GM12874 (cell line): ENCODE results near the gene TMEM222.

Experiments
- TF ChIP-seq, protein P1 (sequence below): IDR thresholded peaks from 2 replicates; pipeline ENCODE4 v1.5.1; 2011; ENCODE audit warnings: low read depth, mild to moderate bottlenecking, control low read depth, low read length, moderate library complexity; ENCODE audit not compliant: insufficient read depth

The TMEM222 gene

DNA sequence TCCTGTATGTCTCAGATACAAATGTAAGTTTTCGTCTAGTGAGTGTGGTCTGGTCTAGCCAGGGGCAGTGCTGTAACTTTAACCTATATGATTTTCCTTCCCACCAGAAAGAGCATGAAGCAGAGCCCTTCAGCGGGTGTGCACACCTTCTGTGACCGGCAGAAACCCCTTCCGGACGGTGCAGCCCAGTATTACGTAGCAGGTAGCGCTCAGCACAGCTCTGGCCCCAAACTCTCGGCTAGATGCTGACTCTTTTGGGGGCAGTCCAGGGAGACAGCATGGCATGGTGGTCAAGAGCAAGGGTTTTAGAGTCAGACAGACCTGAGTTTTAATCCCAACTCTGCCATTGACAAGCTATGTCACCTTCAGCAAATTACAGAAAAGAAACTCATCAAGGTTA is 28.0 kb upstream of the TMEM222 start:
- TF ChIP-seq, protein P1, sequence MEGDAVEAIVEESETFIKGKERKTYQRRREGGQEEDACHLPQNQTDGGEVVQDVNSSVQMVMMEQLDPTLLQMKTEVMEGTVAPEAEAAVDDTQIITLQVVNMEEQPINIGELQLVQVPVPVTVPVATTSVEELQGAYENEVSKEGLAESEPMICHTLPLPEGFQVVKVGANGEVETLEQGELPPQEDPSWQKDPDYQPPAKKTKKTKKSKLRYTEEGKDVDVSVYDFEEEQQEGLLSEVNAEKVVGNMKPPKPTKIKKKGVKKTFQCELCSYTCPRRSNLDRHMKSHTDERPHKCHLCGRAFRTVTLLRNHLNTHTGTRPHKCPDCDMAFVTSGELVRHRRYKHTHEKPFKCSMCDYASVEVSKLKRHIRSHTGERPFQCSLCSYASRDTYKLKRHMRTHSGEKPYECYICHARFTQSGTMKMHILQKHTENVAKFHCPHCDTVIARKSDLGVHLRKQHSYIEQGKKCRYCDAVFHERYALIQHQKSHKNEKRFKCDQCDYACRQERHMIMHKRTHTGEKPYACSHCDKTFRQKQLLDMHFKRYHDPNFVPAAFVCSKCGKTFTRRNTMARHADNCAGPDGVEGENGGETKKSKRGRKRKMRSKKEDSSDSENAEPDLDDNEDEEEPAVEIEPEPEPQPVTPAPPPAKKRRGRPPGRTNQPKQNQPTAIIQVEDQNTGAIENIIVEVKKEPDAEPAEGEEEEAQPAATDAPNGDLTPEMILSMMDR, result no peak

GRCh38 chr1:27296773-27297291 is 25.1 kb upstream of the TMEM222 start:
- TF ChIP-seq, protein P1, result peak; percentile 78

GRCh38 chr1:27297903-27298302 is 24.1 kb upstream of the TMEM222 start:
- TF ChIP-seq, protein P1, result no peak

GRCh38 chr1:27298632-27299384 is 23.2 kb upstream of the TMEM222 start:
- TF ChIP-seq, protein P1, result no peak

DNA sequence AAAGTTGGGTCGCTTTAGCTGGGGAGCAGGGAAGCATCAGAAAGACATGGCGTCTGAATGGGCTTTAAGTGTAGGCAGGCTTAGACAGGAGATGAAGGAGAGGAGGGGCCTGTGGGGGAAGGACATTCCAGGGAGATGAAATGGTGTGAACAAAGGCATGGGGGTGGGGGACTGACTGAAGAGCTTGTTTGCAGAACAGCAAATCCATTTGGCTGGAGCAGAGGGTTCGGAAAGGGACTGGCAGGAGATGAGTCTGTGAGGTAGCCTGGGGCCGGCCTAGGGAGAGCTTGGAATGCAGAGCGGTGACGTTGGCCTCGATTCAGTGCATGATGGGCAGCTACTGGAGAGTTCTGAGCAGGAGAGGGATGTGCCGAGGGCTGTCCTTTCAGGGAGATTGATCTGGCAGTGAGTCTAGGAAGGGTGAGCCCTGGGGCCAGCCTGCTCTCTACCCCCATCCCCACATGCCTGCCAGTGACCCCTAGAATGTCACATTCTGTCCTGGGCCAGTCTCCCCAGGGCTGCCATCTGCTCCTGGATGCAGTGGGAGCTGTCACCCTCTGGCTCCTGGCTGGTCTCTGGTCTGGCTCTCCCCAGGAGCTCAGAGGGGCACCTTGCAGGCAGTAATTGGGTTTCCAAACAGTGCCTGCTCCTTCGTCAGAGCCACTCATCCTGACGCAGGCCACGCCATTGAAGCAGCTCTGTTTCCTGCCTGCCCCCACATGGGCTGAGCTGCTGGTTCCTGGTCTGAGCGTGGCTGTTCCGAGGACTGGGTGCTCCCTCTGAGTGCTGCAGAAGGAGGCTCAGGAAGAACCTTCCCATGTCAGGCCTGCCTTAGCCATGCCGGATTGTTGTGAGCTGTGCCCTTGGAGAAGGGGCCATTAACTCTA is 22.3 kb upstream of the TMEM222 start:
- TF ChIP-seq, protein P1, result no peak

GRCh38 chr1:27300341-27301051 is 21.5 kb upstream of the TMEM222 start:
- TF ChIP-seq, protein P1, result peak; percentile 99

DNA sequence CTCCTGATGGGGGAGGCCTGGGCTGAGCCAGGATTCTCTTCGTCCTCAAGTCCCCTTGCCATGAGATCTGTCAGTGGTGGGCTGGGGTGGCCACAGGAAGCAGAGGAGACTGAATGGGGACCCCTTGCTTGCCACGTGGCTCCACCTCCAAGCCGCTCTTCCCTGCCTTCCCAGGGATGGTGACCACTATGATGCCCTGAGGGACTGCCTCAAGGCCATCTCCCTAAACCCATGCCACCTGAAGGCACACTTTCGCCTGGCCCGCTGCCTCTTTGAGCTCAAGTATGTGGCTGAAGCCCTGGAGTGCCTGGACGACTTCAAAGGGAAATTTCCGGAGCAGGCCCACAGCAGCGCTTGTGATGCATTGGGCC is 20.9 kb upstream of the TMEM222 start:
- TF ChIP-seq, protein P1, result no peak
